Suprapubic skin (tissue), 4 donors: ENCODE results near the gene HIVEP3.

Source experiments
- CTCF ChIP-seq, 2 donors: fragments of 200-600 bp in 1 of 2; fragments of 450-650 bp in 1 of 2; sonication (generic) in 1 of 2; IDR thresholded peaks; one replicate each; pipeline ENCODE4 v1.5.1; 2016 to 2019; ENCODE audit warnings: antibody characterized with exemption in 2 of 2, mild to moderate bottlenecking in 1 of 2, moderate library complexity in 1 of 2
- POLR2A ChIP-seq, 2 donors: fragments of 450-650 bp; IDR thresholded peaks; one replicate each; pipeline ENCODE4 v1.6.1; 2017; ENCODE audit warnings: antibody characterized with exemption in 2 of 2, mild to moderate bottlenecking in 2 of 2, moderate library complexity in 2 of 2
- POLR2AphosphoS5 ChIP-seq, 3 donors: sonication (generic); formaldehyde crosslinking; IDR thresholded peaks; one replicate each; pipeline ENCODE4 v1.6.1; 2017; ENCODE audit warnings: antibody characterized with exemption in 3 of 3

- TF ChIP-seq CTCF (IDR thresholded peaks at IDR 0.05) (no peak), POLR2AphosphoS5 (IDR thresholded peaks at IDR 0.05) (no peak), POLR2A (IDR thresholded peaks at IDR 0.05) (no peak)
Measured at GRCh38 chr1:41588334-41588875, 330.3 kb downstream of the HIVEP3 start.
